GM12801 (cell line): ENCODE data around the gene PLD5.

Source experiments
- CTCF ChIP-seq: IDR thresholded peaks from one replicate; pipeline ENCODE4 v1.5.1; 2011; ENCODE audit warnings: control low read depth; ENCODE audit not compliant: insufficient read length; ENCODE audit errors: extremely low read depth

The PLD5 gene

GRCh38 chr1:242489545-242489944 is 35.0 kb downstream of the PLD5 start:
- TF ChIP-seq CTCF, result no peak

- TF ChIP-seq CTCF, result no peak
Observed at GRCh38 chr1:242477944-242478343, 46.6 kb downstream of the PLD5 start.

GRCh38 chr1:242470774-242471173 is 53.7 kb downstream of the PLD5 start:
- TF ChIP-seq CTCF, result no peak

GRCh38 chr1:242468784-242469183 is 55.7 kb downstream of the PLD5 start:
- no peak for TF ChIP-seq CTCF

- no peak for TF ChIP-seq CTCF
Observed at GRCh38 chr1:242467556-242468145, 56.8 kb downstream of the PLD5 start.

- TF ChIP-seq CTCF, result no peak
Observed at GRCh38 chr1:242462867-242463266, 61.6 kb downstream of the PLD5 start.

- TF ChIP-seq CTCF, result no peak
Observed at GRCh38 chr1:242456726-242457269, 67.7 kb downstream of the PLD5 start.

GRCh38 chr1:242455052-242455361 is 69.5 kb downstream of the PLD5 start:
- no peak for TF ChIP-seq CTCF
